Keratinocyte (primary cell): ENCODE results near the gene ZFP36. TPM values are rescaled to one million over a fixed set of nuclear protein-coding genes. Genes with fewer than 3 reads are reported as not detected.
"Not testable (repeated sequence)": the region's sequence is repeated elsewhere in the genome, so short reads cannot be mapped to it uniquely, and the experiment has no call there.

Experiments
- DNase-seq: peaks from one replicate; pipeline ENCODE4 v3.0.0-alpha.2; 2011; ENCODE audit warnings: low read depth, missing footprints, low spot score
- FAIRE-seq: peaks from 2 replicates; lab custom pipeline; 2011; peaks lifted over from hg19 to GRCh38; lab: Jason Lieb, UNC
- H2AFZ ChIP-seq: 2 replicates; pipeline ENCODE4 v1.6.0; 2012; ENCODE audit warnings: low read length, control low read depth, inconsistent platforms; ENCODE audit not compliant: control insufficient read depth
- H3K27ac ChIP-seq: 2 replicates; pipeline ENCODE4 v1.5.1; 2011; ENCODE audit warnings: low read length; ENCODE audit not compliant: control insufficient read depth, insufficient read depth
- H3K27me3 ChIP-seq: 3 replicates; pipeline ENCODE4 v1.6.0; 2011; ENCODE audit warnings: low read length; ENCODE audit not compliant: control insufficient read depth, insufficient read depth; ENCODE audit errors: extremely low read depth
- H3K36me3 ChIP-seq, 2 experiments: 2 replicates in 1 of 2; 3 replicates in 1 of 2; pipeline ENCODE4 v1.5.1; 2011; ENCODE audit warnings: low read length in 2 of 2, mild to moderate bottlenecking in 1 of 2; ENCODE audit not compliant: control insufficient read depth in 2 of 2, insufficient read depth in 2 of 2; ENCODE audit errors: extremely low read depth in 1 of 2
- H3K4me1 ChIP-seq: 3 replicates; pipeline ENCODE4 v1.5.1; 2011; ENCODE audit warnings: low read length; ENCODE audit not compliant: control insufficient read depth, insufficient read depth; ENCODE audit errors: extremely low read depth
- H3K4me2 ChIP-seq: 3 replicates; pipeline ENCODE4 v1.6.0; 2011; ENCODE audit warnings: low read depth, low read length; ENCODE audit not compliant: control insufficient read depth, insufficient read depth; ENCODE audit errors: extremely low read depth
- H3K4me3 ChIP-seq, 3 experiments: fragments of 200-600 bp in 1 of 3; sonication (generic) in 1 of 3; 2 replicates in 2 of 3; 3 replicates in 1 of 3; pipeline ENCODE4 v1.5.1; 2011 to 2016; ENCODE audit warnings: low read length in 3 of 3, mild to moderate bottlenecking in 3 of 3, control low read depth in 2 of 3, inconsistent platforms in 1 of 3, low read depth in 1 of 3, mixed read lengths in 1 of 3, mixed run types in 1 of 3, moderate library complexity in 1 of 3; ENCODE audit not compliant: control insufficient read depth in 2 of 3, insufficient read depth in 2 of 3; ENCODE audit errors: extremely low read depth in 1 of 3
- H3K79me2 ChIP-seq: 2 replicates; pipeline ENCODE4 v1.6.0; 2012; ENCODE audit warnings: low read length; ENCODE audit not compliant: control insufficient read depth, insufficient read depth
- H3K9ac ChIP-seq: 3 replicates; pipeline ENCODE4 v1.6.0; 2011; ENCODE audit warnings: low read length; ENCODE audit not compliant: control insufficient read depth, insufficient read depth; ENCODE audit errors: extremely low read depth
- H3K9me1 ChIP-seq: 3 replicates; pipeline ENCODE4 v1.6.0; 2011; ENCODE audit warnings: low read length; ENCODE audit not compliant: control insufficient read depth, insufficient read depth; ENCODE audit errors: extremely low read depth
- H3K9me3 ChIP-seq: 2 replicates; pipeline ENCODE4 v1.5.1; 2012; ENCODE audit warnings: low read depth, low read length; ENCODE audit not compliant: control insufficient read depth
- H4K20me1 ChIP-seq: 3 replicates; pipeline ENCODE4 v1.6.0; 2011; ENCODE audit warnings: low read length; ENCODE audit not compliant: control insufficient read depth, insufficient read depth; ENCODE audit errors: extremely low read depth
- EZH2 ChIP-seq: IDR thresholded peaks from one replicate; pipeline ENCODE4 v1.6.1; 2012; ENCODE audit warnings: inconsistent platforms, mild to moderate bottlenecking, low read length, moderate library complexity
- dilution Hi-C: fragments of 300-500 bp; cut with MboI; formaldehyde crosslinking; loops from one replicate; pipeline ENCODE4 v1.7.0; 2020; ENCODE audit warnings: low sequenced_read_pairs; ENCODE audit not compliant: extremely low pct_ligation_motif_present
- polyA plus RNA-seq, 5 experiments: library from polyadenylated mRNA; depleted of rRNA in 3 of 5; stranded (reverse) in 3 of 5; stranded (forward) in 1 of 5; unstranded in 1 of 5; fragments of >200 nt; gene quantifications; 1 replicate in 1 of 5; 2 replicates in 3 of 5; 3 replicates in 1 of 5; pipeline versions ENCODE4 v1.2.1 to v1.2.3, GENCODE V29; 2011 to 2012; ENCODE audit warnings: missing spikeins in 2 of 5, low read depth in 1 of 5, low replicate concordance in 1 of 5
- TF ChIP-seq, protein P1 (sequence below), 3 experiments: IDR thresholded peaks in 1 of 3; conservative IDR thresholded peaks in 1 of 3; optimal IDR thresholded peaks in 1 of 3; 2 replicates in 2 of 3; 3 replicates in 1 of 3; pipeline versions ENCODE3 to v1.5.1; 2011; ENCODE audit warnings: low read length in 3 of 3, mild to moderate bottlenecking in 3 of 3, moderate library complexity in 2 of 3, control low read depth in 1 of 3, inconsistent platforms in 1 of 3; ENCODE audit not compliant: insufficient read depth in 2 of 3; ENCODE audit errors: extremely low read depth in 1 of 3

Gene ZFP36
- polyA plus RNA-seq, 1 donor (not counting 4 experiments of a cell fraction or from before 2014, with no cell fraction given): 12.8 TPM

DNA sequence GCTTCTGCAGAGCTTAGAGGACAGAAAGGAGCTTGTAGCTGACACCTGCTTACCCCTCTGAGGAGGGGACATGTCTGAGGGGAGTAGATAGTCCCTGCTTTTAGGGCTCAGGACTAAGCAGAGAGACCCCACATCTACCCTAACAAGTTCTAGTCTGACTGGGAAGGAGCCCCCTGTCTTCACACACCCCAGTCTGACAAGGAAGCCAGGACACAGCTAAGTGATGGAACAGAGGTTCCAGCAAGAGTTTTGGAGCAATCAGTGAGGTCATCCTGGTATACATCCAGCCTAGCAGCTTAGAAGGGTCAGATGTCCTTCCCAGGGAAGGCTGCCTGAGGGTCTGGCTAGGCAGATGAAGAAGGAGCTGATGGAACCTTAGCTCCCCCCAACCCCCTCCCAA, 30.7 kb upstream of the ZFP36 start:
- Histone ChIP-seq H3K9me1 (no peaks in the 10 kb centered on the region), H3K9ac (no peak overlapping the region), H2AFZ (no peak overlapping the region), H3K4me3 (no peak overlapping the region), H3K4me2 (no peak overlapping the region), H3K27me3 (no peaks in the 10 kb centered on the region), H3K27ac (no peak overlapping the region), H3K79me2 (no peaks in the 10 kb centered on the region), H3K4me1 (no peaks in the 10 kb centered on the region), H3K36me3 (peaks cover 42 to 46% of the 10 kb centered on the region in 2 experiments), H3K9me3 (no peaks in the 10 kb centered on the region), H4K20me1 (no peaks in the 10 kb centered on the region)
- TF ChIP-seq, protein P1, sequence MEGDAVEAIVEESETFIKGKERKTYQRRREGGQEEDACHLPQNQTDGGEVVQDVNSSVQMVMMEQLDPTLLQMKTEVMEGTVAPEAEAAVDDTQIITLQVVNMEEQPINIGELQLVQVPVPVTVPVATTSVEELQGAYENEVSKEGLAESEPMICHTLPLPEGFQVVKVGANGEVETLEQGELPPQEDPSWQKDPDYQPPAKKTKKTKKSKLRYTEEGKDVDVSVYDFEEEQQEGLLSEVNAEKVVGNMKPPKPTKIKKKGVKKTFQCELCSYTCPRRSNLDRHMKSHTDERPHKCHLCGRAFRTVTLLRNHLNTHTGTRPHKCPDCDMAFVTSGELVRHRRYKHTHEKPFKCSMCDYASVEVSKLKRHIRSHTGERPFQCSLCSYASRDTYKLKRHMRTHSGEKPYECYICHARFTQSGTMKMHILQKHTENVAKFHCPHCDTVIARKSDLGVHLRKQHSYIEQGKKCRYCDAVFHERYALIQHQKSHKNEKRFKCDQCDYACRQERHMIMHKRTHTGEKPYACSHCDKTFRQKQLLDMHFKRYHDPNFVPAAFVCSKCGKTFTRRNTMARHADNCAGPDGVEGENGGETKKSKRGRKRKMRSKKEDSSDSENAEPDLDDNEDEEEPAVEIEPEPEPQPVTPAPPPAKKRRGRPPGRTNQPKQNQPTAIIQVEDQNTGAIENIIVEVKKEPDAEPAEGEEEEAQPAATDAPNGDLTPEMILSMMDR (optimal IDR thresholded peaks at IDR 0.05 in 1 of 3, IDR thresholded peaks at IDR 0.05 in 1 of 3, conservative IDR thresholded peaks at IDR 0.05 in 1 of 3; ENCODE audit: extremely low read depth in 1 of 3, insufficient read depth in 2 of 3, low read length in 3 of 3): no peak
- no peak for TF ChIP-seq EZH2
- dilution Hi-C loops: no loop called here
- no peak for FAIRE-seq
- no peak for DNase-seq

DNA sequence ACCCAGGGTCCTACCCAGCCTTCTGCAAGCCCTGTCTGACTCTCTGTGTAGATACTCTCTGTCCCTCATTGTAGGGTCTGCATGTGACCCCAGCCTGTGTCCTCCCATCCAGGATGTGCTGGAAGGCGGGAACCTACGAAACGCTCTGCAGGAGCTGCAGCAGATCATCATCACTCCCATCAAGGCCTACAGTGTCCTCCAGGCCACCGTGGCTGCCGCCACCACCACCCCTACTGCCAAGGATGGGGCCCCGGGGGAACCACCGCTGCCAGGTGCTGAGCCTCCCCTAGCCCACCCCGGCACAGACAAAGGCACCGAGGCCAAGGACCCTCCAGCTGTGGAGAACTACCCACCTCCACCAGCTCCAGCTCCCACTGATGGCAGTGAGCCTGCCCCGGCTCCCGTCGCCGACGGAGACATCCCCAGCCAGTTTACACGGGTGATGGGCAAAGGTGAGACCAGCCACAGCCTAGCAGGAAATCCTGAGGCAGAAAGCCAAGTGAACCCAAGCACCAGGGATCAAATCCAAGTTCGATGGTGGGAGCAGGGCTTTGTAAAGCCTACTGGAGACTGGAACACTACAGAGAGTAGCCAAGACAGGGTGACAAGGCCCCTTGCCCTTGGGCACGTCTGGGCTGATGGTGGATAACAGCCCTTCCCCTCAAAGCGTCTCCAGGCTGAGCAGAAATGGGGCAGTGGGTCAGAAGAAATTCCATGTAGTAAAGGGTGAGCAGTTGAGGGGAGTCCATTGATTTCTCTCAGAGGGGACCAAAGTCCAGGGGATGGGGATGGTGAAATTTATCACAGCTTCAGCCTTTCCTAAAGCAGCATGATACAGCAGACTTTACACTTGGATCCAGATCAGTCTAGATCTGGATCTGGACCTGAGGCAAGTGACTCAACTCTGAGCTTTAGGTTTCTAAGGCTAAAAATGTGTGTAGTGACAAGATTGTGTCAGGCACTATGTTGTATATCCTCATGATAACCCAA, 29.0 kb upstream of the ZFP36 start:
- H3K4me2 ChIP-seq: no peak overlapping the region
- H2AFZ ChIP-seq: no peak overlapping the region
- no peak for FAIRE-seq
- no peak overlapping the region for H3K9ac ChIP-seq
- peaks cover 33 to 44% of the 10 kb centered on the region in 2 experiments for H3K36me3 ChIP-seq
- DNase-seq: no peak
- H3K27me3 ChIP-seq: no peaks in the 10 kb centered on the region
- H3K9me1 ChIP-seq: no peaks in the 10 kb centered on the region
- peaks cover 2% of the 10 kb centered on the region for H3K4me1 ChIP-seq
- dilution Hi-C loops: no loop called here
- H3K27ac ChIP-seq: no peak overlapping the region
- TF ChIP-seq EZH2: no peak
- TF ChIP-seq, protein P1 (optimal IDR thresholded peaks at IDR 0.05 in 1 of 3, IDR thresholded peaks at IDR 0.05 in 1 of 3, conservative IDR thresholded peaks at IDR 0.05 in 1 of 3; ENCODE audit: extremely low read depth in 1 of 3, insufficient read depth in 2 of 3, low read length in 3 of 3): no peak
- peaks cover 2% of the 10 kb centered on the region for H4K20me1 ChIP-seq
- no peaks in the 10 kb centered on the region for H3K9me3 ChIP-seq
- H3K79me2 ChIP-seq: no peaks in the 10 kb centered on the region
- H3K4me3 ChIP-seq: no peak overlapping the region

DNA sequence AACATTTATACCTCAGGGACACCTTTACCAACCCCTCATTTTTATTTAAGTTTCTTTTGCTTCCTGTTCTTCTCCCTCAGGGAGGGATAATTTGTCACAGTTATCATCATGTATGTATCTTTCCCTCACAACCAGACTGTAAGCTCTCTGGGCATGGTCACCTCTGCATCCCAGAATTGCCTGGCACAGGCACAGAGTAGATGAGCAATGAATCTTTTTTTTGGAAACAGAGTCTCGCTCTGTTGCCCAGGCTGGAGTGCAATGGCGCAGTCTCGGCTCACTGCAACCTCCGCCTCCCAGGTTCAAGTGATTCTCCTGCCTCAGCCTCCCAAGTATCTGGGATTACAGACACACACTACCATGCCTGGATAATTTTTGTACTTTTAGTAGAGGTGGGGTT, 27.3 kb upstream of the ZFP36 start:
- H4K20me1 ChIP-seq, H3K27me3 ChIP-seq, H3K4me3 ChIP-seq, H2AFZ ChIP-seq, H3K27ac ChIP-seq, H3K4me1 ChIP-seq, H3K9me1 ChIP-seq, FAIRE-seq, H3K9ac ChIP-seq, H3K9me3 ChIP-seq, H3K4me2 ChIP-seq, DNase-seq, dilution Hi-C loops, H3K79me2 ChIP-seq: not testable (repeated sequence)
- H3K36me3 ChIP-seq: peaks cover 47 to 50% of the 10 kb centered on the region in 2 experiments
